Measurements from ENCODE around the gene ZNF469. TPM values are rescaled to one million over a fixed set of nuclear protein-coding genes. Genes with fewer than 3 reads are reported as not detected.
"Not testable (repeated sequence)": the region's sequence is repeated elsewhere in the genome, so short reads cannot be mapped to it uniquely, and the experiment has no call there.

Gene ZNF469
- total and polyA plus RNA-seq, 4 donors: 0.04 to 0.50 (median 0.36) TPM

GRCh38 chr16:88358023-88358420 is 24.7 kb upstream of the ZNF469 start (continued):
- no peak for TF ChIP-seq HNF4A (conservative IDR thresholded peaks at IDR 0.05)

GRCh38 chr16:88359008-88359407 is 23.8 kb upstream of the ZNF469 start:
- Histone ChIP-seq H3K27me3 (ENCODE audit: control insufficient read depth in 4 of 4, insufficient read depth in 4 of 4, low read length in 3 of 4) (no peaks in the 10 kb centered on the region), H3K9ac (ENCODE audit: low read depth in 1 of 2, low read length in 2 of 2) (no peak overlapping the region), H3K9me3 (ENCODE audit: control insufficient read depth in 4 of 4, low read length in 3 of 4) (peaks cover 0 to 8% (median 0%) of the 10 kb centered on the region in 4 donors), H3K4me1 (ENCODE audit: control insufficient read depth in 4 of 4, insufficient read depth in 4 of 4, low read length in 3 of 4) (no peaks in the 10 kb centered on the region), H3K4me3 (ENCODE audit: low read depth in 1 of 3, low read length in 3 of 3) (no peak overlapping the region), H3K27ac (ENCODE audit: low read depth in 1 of 2, low read length in 2 of 2) (no peak overlapping the region), H3K36me3 (ENCODE audit: control insufficient read depth in 4 of 4, insufficient read depth in 3 of 4, low read depth in 1 of 4, low read length in 3 of 4) (no peaks in the 10 kb centered on the region)
- DNase-seq (ENCODE audit: low spot score): no peak
- TF ChIP-seq HNF4G (IDR thresholded peaks at IDR 0.05) (no peak), TAF1 (conservative IDR thresholded peaks at IDR 0.05) (no peak), ZBTB33 (IDR thresholded peaks at IDR 0.05) (no peak)
- TF ChIP-seq, protein P1, sequence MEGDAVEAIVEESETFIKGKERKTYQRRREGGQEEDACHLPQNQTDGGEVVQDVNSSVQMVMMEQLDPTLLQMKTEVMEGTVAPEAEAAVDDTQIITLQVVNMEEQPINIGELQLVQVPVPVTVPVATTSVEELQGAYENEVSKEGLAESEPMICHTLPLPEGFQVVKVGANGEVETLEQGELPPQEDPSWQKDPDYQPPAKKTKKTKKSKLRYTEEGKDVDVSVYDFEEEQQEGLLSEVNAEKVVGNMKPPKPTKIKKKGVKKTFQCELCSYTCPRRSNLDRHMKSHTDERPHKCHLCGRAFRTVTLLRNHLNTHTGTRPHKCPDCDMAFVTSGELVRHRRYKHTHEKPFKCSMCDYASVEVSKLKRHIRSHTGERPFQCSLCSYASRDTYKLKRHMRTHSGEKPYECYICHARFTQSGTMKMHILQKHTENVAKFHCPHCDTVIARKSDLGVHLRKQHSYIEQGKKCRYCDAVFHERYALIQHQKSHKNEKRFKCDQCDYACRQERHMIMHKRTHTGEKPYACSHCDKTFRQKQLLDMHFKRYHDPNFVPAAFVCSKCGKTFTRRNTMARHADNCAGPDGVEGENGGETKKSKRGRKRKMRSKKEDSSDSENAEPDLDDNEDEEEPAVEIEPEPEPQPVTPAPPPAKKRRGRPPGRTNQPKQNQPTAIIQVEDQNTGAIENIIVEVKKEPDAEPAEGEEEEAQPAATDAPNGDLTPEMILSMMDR (IDR thresholded peaks at IDR 0.05; ENCODE audit: low read depth, low read length, missing input control): no peak
- WGBS: 86% methylated on average over 21 of the region's 21 CpGs

DNA sequence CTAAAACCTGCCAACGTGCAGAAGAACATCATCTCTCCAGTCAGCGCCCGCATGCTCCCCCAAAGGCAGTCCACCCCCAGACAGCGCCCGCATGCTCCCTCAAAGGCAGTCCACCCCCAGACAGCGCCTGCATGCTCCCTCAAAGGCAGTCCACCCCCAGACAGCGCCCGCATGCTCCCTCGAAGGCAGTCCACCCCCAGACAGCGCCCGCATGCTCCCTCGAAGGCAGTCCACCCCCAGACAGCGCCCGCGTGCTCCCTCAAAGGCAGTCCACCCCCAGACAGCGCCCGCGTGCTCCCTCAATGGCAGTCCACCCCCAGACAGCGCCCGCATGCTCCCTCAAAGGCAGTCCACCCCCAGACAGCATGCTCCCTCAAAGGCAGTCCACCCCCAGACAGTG is 22.4 kb upstream of the ZNF469 start:
- H3K27me3 ChIP-seq (ENCODE audit: control insufficient read depth in 4 of 4, insufficient read depth in 4 of 4, low read length in 3 of 4); H3K27ac ChIP-seq (ENCODE audit: low read depth in 1 of 2, low read length in 2 of 2); H3K9ac ChIP-seq (ENCODE audit: low read depth in 1 of 2, low read length in 2 of 2); DNase-seq (ENCODE audit: low spot score); H3K4me1 ChIP-seq (ENCODE audit: control insufficient read depth in 4 of 4, insufficient read depth in 4 of 4, low read length in 3 of 4); H3K9me3 ChIP-seq (ENCODE audit: control insufficient read depth in 4 of 4, low read length in 3 of 4); H3K36me3 ChIP-seq (ENCODE audit: control insufficient read depth in 4 of 4, insufficient read depth in 3 of 4, low read depth in 1 of 4, low read length in 3 of 4); H3K4me3 ChIP-seq (ENCODE audit: low read depth in 1 of 3, low read length in 3 of 3): not testable (repeated sequence)
- 92% methylated on average over 20 of the region's 20 CpGs for WGBS

- TF ChIP-seq YY1 (IDR thresholded peaks at IDR 0.05) (no peak), HNF4A (conservative IDR thresholded peaks at IDR 0.05) (no peak), RXRA (IDR thresholded peaks at IDR 0.05) (no peak)
- WGBS: 73% methylated on average over 2 of the region's 2 CpGs
- no peaks in the 10 kb centered on the region for H3K36me3 ChIP-seq (ENCODE audit: control insufficient read depth in 4 of 4, insufficient read depth in 3 of 4, low read depth in 1 of 4, low read length in 3 of 4)
- peaks cover 0 to 8% (median 0%) of the 10 kb centered on the region in 4 donors for H3K9me3 ChIP-seq (ENCODE audit: control insufficient read depth in 4 of 4, low read length in 3 of 4)
- H3K4me1 ChIP-seq (ENCODE audit: control insufficient read depth in 4 of 4, insufficient read depth in 4 of 4, low read length in 3 of 4): no peaks in the 10 kb centered on the region
- no peak overlapping the region for H3K27ac ChIP-seq (ENCODE audit: low read depth in 1 of 2, low read length in 2 of 2)
- H3K4me3 ChIP-seq (ENCODE audit: low read depth in 1 of 3, low read length in 3 of 3): no peak overlapping the region
- DNase-seq (ENCODE audit: low spot score): no peak
- no peak overlapping the region for H3K9ac ChIP-seq (ENCODE audit: low read depth in 1 of 2, low read length in 2 of 2)
- no peaks in the 10 kb centered on the region for H3K27me3 ChIP-seq (ENCODE audit: control insufficient read depth in 4 of 4, insufficient read depth in 4 of 4, low read length in 3 of 4)
Measured at GRCh38 chr16:88360999-88361398, 21.8 kb upstream of the ZNF469 start.

DNA sequence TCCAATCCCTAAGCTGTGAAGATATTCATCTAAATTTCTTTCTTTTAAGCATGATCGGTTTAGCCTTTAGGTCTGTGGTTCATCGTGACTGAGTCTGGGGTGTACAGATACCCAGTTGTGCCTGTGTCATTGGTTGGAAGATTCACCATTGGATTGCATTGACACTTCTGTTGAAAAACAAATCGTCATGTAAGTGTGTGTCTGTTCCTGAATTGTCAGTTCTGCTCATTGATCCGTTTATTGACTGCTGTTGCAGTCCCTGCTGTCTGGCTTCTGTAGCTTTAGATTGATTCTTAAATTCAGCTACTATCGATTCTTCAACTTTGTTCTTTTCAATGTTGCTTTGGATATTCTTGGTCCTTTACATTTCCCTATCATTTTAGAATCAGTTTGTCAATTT is 21.0 kb upstream of the ZNF469 start:
- H3K27ac ChIP-seq (ENCODE audit: low read depth in 1 of 2, low read length in 2 of 2): no peak overlapping the region
- WGBS: 63% methylated on average over 5 of the region's 5 CpGs
- H3K9ac ChIP-seq (ENCODE audit: low read depth in 1 of 2, low read length in 2 of 2): no peak overlapping the region
- peaks cover 0 to 10% (median 0%) of the 10 kb centered on the region in 4 donors for H3K9me3 ChIP-seq (ENCODE audit: control insufficient read depth in 4 of 4, low read length in 3 of 4)
- no peak for DNase-seq (ENCODE audit: low spot score)
- no peaks in the 10 kb centered on the region for H3K27me3 ChIP-seq (ENCODE audit: control insufficient read depth in 4 of 4, insufficient read depth in 4 of 4, low read length in 3 of 4)
- H3K4me3 ChIP-seq (ENCODE audit: low read depth in 1 of 3, low read length in 3 of 3): no peak overlapping the region
- H3K36me3 ChIP-seq (ENCODE audit: control insufficient read depth in 4 of 4, insufficient read depth in 3 of 4, low read depth in 1 of 4, low read length in 3 of 4): no peaks in the 10 kb centered on the region
- no peaks in the 10 kb centered on the region for H3K4me1 ChIP-seq (ENCODE audit: control insufficient read depth in 4 of 4, insufficient read depth in 4 of 4, low read length in 3 of 4)
- TF ChIP-seq SP1 (IDR thresholded peaks at IDR 0.05) (no peak), HNF4G (IDR thresholded peaks at IDR 0.05) (no peak), ZBTB33 (IDR thresholded peaks at IDR 0.05) (no peak), RXRA (IDR thresholded peaks at IDR 0.05) (no peak), REST (IDR thresholded peaks at IDR 0.05) (no peak), TAF1 (conservative IDR thresholded peaks at IDR 0.05) (no peak), RAD21 (IDR thresholded peaks at IDR 0.05) (no peak), GABPA (IDR thresholded peaks at IDR 0.05 in 1 of 2, conservative IDR thresholded peaks at IDR 0.05 in 1 of 2) (no peak)
